ENCODE results near the gene PCDHGC3.

Gene PCDHGC3

GRCh38 chr5:141484641-141485311 is 9.0 kb downstream of the PCDHGC3 start, which contains the start of gene PCDHGC4:
Gene PCDHGC4, plus strand, starts transcription at chr5:141485030. Its CDS starts 144 bp downstream, at chr5:141485174.
- H3K4me3 ChIP-seq (ENCODE audit: low read depth, low read length), result peak within 1 kb of the TSS; percentile 6
- no peak for TF ChIP-seq CTCF (IDR thresholded peaks at IDR 0.05; ENCODE audit: low read depth, low read length, missing control alignments)
- no peak for DNase-seq (ENCODE audit: low read depth)

- TF ChIP-seq CTCF (IDR thresholded peaks at IDR 0.05; ENCODE audit: low read depth, low read length, missing control alignments), result no peak
- peak overlapping the region; percentile 6; the same call in 1 of the 2 replicates for H3K4me3 ChIP-seq (ENCODE audit: low read depth, low read length)
- no peak for DNase-seq (ENCODE audit: low read depth)
Measured at GRCh38 chr5:141485321-141486055, 9.7 kb downstream of the PCDHGC3 start.

GRCh38 chr5:141486091-141486490 is 10.3 kb downstream of the PCDHGC3 start:
- TF ChIP-seq CTCF (IDR thresholded peaks at IDR 0.05; ENCODE audit: low read depth, low read length, missing control alignments), result no peak
- no peak overlapping the region for H3K4me3 ChIP-seq (ENCODE audit: low read depth, low read length)

GRCh38 chr5:141487131-141487530 is 11.4 kb downstream of the PCDHGC3 start:
- TF ChIP-seq CTCF (IDR thresholded peaks at IDR 0.05; ENCODE audit: low read depth, low read length, missing control alignments), result no peak
- no peak overlapping the region for H3K4me3 ChIP-seq (ENCODE audit: low read depth, low read length)
- no peak for DNase-seq (ENCODE audit: low read depth)

More at GRCh38 chr5:141486091-141486490, 10.3 kb downstream of the PCDHGC3 start:
- no peak for DNase-seq (ENCODE audit: low read depth)

GRCh38 chr5:141488591-141489561 is 13.1 kb downstream of the PCDHGC3 start, which contains the start of gene PCDHGC5:
Gene PCDHGC5, plus strand, starts transcription at chr5:141489081. Its CDS starts 160 bp downstream, at chr5:141489241.
- H3K4me3 ChIP-seq (ENCODE audit: low read depth, low read length), result no peak within 1 kb of the TSS
- DNase-seq (ENCODE audit: low read depth), result no peak
- no peak for TF ChIP-seq CTCF (IDR thresholded peaks at IDR 0.05; ENCODE audit: low read depth, low read length, missing control alignments)

- no peak for DNase-seq (ENCODE audit: low read depth)
- no peak for TF ChIP-seq CTCF (IDR thresholded peaks at IDR 0.05; ENCODE audit: low read depth, low read length, missing control alignments)
- H3K4me3 ChIP-seq (ENCODE audit: low read depth, low read length), result no peak overlapping the region
Measured at GRCh38 chr5:141489841-141490240, 14.1 kb downstream of the PCDHGC3 start.
